A549 (cell line): ENCODE data around the gene SLC9A9.

Source experiments
- CHD2 ChIP-seq: fragments of 150-350 bp; IDR thresholded peaks from 2 replicates; pipeline ENCODE4 v1.6.1; 2014; ENCODE audit warnings: low read length; ENCODE audit not compliant: partially characterized antibody
- CTCF ChIP-seq: fragments of >200 bp; sonication (Bioruptor Twin); formaldehyde crosslinking; IDR thresholded peaks from 3 replicates; pipeline ENCODE4 v1.5.1; 2016
- ELK1 ChIP-seq: fragments of 150-350 bp; IDR thresholded peaks from 2 replicates; pipeline ENCODE4 v1.6.1; 2014; ENCODE audit warnings: low read depth, mild to moderate bottlenecking, low read length
- KDM1A ChIP-seq: fragments of 200-600 bp; sonication (generic); IDR thresholded peaks from 2 replicates; pipeline ENCODE4 v1.6.1; 2016; ENCODE audit warnings: low read depth, mild to moderate bottlenecking
- MAZ ChIP-seq: fragments of 150-350 bp; IDR thresholded peaks from 2 replicates; pipeline ENCODE4 v1.6.1; 2014; ENCODE audit warnings: antibody characterized with exemption, low read depth, low read length, borderline replicate concordance
- NR3C1 ChIP-seq: fragments of >200 bp; sonication (Bioruptor Twin); formaldehyde crosslinking; IDR thresholded peaks from 3 replicates; pipeline ENCODE4 v1.6.1; 2017
- POLR2A ChIP-seq: IDR thresholded peaks from 2 replicates; pipeline ENCODE4 v1.6.1; 2012; ENCODE audit warnings: mild to moderate bottlenecking, low read length
- RAD21 ChIP-seq, 2 experiments: fragments of >200 bp in 1 of 2; sonication (Bioruptor Twin) in 1 of 2; formaldehyde crosslinking in 1 of 2; IDR thresholded peaks in 1 of 2; conservative IDR thresholded peaks in 1 of 2; 2 replicates in 1 of 2; 3 replicates in 1 of 2; pipeline ENCODE4 v1.6.1; 2012 to 2018; ENCODE audit warnings: inconsistent platforms in 1 of 2
- RARB ChIP-seq: fragments of 250-450 bp; sonication (Bioruptor Pico); IDR thresholded peaks from 2 replicates; pipeline ENCODE4 v1.8.0; 2021; ENCODE audit warnings: mild to moderate bottlenecking, moderate library complexity
- REST ChIP-seq: fragments of 200-600 bp; sonication (generic); IDR thresholded peaks from 2 replicates; pipeline ENCODE4 v1.6.1; 2016; ENCODE audit warnings: antibody characterized with exemption, mild to moderate bottlenecking, moderate library complexity
- TP53 ChIP-seq: fragments of 250-450 bp; sonication (Bioruptor Pico); IDR thresholded peaks from 2 replicates; pipeline ENCODE4 v1.5.0; 2021; ENCODE audit warnings: mild to moderate bottlenecking, moderate library complexity
- ZFP36 ChIP-seq: fragments of 450-650 bp; IDR thresholded peaks from 2 replicates; pipeline ENCODE4 v1.6.1; 2014; ENCODE audit warnings: borderline replicate concordance; ENCODE audit not compliant: partially characterized antibody

- TF ChIP-seq CTCF (no peak), TP53 (CRISPR knock-in tag) (no peak), ZFP36 (no peak), CHD2 (no peak), MAZ (no peak), ELK1 (no peak), KDM1A (no peak), POLR2A (no peak), NR3C1 (no peak), RARB (no peak), REST (no peak), RAD21 (conservative IDR thresholded peaks at IDR 0.05 in 1 of 2, IDR thresholded peaks at IDR 0.05 in 1 of 2) (no peak)
Observed at GRCh38 chr3:143736205-143736997, 111.9 kb downstream of the SLC9A9 start.
